Smooth muscle cell of the umbilical artery (primary cell): ENCODE measurements around the gene ZBED5. TPM values are rescaled to one million over a fixed set of nuclear protein-coding genes. Genes with fewer than 3 reads are reported as not detected.

Experiments used
- total RNA-seq: library from RNA; depleted of rRNA; stranded (reverse); fragments of >200 nt; gene quantifications from 2 replicates; pipeline ENCODE4 v1.2.3, GENCODE V29; 2014

ZBED5 gene
- total RNA-seq: 19.3 and 21.9 TPM in 2 replicates

DNA sequence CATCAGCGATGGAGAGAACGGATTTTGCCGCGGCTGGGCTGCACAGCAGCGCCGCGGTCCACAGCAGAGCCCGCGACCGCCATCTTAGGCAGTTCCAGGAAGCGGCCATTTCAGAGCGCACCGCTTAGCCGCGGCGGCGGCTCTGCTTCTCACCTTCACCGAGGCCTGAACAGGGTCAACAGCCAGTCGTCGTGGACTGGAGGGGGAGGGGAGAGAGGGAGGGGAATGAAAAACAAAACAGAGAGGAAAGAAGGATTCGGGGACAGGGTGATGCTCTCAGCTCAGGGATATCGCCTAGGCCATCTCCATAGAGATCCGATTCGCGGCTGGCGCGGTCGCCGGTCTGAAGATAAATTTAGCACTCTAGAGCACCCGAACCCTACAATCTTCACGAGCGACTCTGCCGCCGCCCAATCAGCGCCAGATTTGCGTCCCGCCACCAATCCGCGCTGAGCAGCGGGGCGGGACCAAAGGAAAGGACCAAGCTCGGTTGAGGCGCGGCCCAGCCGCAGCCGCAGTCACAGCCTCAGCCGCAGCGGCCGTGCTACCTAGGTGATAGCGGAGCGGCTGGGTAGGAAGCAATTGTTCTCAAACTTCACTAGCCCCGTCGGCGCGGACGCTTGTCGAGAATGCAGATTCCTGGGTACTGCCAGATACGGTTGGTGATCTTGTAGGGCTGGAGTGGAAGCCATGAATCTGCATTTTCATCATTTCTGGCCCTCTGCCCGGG, at the start of gene ZBED5:
TSS of gene ZBED5 (minus strand) at position 345 of the 730 bp plus-strand sequence. CDS start 3,108 bp downstream, outside the sequence.

DNA sequence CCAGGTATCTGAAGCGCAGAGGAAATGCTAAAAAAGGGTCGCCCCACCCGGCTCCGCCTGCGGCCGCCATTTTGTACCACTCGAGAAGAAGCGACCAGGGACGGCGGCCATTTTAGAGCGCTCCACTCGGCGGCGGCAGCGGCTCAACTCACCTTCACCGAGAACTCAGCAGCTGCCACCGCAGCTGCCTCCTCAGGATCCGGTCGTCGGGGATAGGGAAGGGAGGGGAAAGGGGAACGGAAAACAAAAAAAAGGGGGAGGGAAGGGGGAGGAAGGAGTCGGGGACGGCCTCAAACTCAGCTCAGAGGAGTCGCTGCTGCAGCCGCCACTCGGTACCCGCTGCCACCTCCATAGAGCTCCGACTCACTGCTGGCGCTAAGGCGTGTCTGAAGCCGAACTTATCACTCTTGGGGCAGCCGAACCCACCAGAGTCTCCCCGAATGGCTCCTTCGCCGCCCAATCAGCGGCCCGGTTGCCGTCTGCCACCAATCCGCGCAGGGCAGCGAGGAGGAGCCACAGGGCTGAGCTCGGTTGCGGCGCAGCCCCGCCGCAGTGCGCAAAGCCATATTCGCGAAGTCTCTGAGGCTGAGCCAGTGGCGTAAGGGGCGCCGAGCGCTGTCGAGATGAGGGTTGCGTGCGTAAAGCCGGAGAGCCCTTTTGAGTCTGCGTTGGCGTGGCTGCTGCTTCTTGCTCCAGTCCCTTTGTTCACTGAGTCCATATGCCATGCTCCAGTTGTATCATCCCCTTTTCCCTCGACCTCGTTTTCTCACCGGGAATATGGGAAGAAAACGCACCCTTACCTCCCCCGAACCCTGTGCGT, 49.1 kb downstream of the ZBED5 start, which contains the start of gene EIF4G2:
TSS of gene EIF4G2 (minus strand) at position 374 of the 820 bp plus-strand sequence.

Other genes with a start within 250 kb of the ZBED5 start
- 3.0 and 8.6 TPM in 2 replicates for gene IRAG1, start 164.3 kb downstream of the ZBED5 start, total RNA-seq
- gene CTR9, start 106.8 kb downstream of the ZBED5 start, total RNA-seq: 35.1 and 36.2 TPM in 2 replicates
- 632 and 854 TPM in 2 replicates for gene EIF4G2, start 49.1 kb downstream of the ZBED5 start, total RNA-seq